Cerebellar nuclear complex (tissue), 1 donor: Measurements from ENCODE around the gene CWC27.

Experiments
- DNase-seq, 2 experiments: peaks; one replicate each; lab custom pipeline; 2025; lab: John Stamatoyannopoulos, UW

CWC27 gene

GRCh38 chr5:65037831-65038815, 269.4 kb downstream of the CWC27 start:
- no peak for DNase-seq

- no peak for DNase-seq
Observed at GRCh38 chr5:65041296-65042158, 272.8 kb downstream of the CWC27 start.

DNA sequence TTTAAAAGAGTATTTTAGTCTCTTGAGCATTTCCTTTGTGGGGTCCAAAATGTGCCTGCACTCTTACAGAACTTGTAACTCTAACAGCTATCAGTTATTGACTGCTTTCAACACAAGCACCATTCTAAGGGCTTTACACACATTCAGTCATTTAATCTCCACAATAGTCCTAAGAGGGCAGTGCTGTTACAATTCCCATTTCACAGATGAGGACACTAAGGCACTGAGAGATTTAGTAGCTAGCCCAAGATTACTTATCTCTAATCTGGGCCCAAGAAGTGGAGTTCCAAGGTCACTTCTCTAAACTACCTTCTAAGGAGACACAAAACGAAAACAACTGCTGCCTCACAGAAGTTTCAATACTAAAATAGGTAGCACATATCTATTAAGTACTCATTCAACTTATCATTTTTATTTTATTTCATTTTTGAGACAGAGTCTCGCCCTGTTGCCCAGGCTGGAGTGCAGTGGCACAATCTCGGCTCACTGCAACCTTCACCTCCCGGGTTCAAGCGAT, 275.2 kb downstream of the CWC27 start:
- no peak for DNase-seq

DNA sequence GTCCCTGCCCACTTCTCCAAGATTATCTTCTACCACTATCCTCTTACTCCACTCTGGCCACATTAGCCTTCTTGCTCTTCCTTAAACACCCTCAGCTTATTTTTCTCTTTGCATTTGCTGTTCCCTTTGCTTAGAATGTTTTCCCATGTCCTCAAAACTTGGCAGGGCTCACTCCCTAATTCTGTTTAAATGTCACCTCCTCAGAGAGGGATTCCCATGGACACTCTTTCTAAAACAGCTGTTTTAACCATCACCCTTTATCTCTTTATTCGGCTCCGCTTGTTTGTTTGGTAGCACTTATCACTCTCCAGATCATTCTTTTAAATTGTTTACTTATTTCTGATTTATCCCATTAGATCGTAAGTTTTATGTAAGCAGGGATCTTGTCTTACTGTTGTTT, 278.5 kb downstream of the CWC27 start:
- DNase-seq, result no peak

GRCh38 chr5:65047948-65048690, 279.4 kb downstream of the CWC27 start:
- DNase-seq, result no peak

DNA sequence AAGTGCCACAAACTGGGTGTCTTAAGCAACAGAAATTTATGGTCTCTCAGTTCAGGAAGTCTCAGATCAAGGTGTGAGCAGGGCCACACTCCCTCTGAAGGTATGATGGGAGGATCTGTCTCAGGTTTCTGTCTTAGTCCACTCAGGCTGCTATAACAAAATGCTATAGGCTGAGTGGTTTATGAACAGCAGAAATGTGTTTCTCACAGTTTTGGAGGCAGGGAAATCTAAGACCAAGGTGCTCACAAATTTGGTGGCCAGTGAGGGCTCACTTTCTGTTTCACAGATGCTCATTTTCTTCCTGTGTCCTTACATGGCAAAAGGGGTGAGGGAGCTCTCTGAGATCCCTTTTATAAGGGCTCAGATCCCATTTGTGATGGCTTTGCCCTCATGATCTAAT, 281.4 kb downstream of the CWC27 start:
- no peak for DNase-seq

DNA sequence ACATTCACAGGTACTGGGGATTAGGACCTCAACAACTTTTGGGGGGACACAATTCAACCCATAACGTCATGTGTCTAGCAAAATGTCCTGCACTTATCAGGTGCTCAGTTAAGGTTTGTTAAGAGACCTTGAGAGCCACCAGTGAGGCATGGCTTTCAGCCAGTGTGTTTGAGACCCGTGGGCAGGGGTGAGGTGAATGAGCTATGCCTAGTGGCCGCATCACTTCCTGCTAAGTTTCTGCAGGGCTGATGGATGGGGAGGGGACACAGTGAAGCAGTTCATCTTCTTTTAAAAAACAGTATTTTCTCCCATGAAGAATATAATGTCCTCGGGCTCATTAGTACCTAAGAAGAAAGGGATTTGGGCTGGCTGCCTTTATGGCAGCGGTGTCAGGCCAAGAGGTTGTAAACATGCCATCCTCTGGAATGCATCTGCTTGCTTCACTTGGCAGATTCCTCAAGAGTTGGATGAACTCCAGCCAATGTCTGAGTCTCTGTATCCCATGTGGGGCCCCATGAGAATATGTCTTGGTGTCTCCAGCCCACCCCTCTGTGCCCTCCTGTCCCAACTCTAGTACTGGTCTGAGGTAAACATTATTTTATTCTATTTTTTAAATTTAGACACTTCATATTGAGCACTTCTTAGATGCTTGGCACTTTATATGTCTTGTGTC, 282.2 kb downstream of the CWC27 start:
- no peak for DNase-seq

DNA sequence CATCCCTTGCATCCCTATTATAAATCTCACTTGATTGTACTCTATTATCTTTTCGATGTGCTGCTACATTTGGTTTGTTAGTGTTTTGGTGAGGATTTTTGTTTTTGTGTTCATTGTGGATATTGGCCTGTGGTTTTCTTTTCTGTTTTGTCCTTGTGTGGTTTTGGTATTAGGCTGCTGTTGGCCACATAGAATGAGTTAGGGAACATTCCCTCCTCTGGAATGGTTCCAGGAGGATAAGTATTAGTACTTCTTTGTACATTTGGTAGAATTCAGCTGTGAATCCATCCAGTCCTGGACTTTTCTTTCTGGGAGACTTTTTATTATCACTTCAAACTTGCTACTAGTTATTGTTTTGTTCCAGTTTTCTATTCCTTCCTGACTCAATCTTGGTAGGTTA, 287.2 kb downstream of the CWC27 start:
- DNase-seq, result no peak

- no peak for DNase-seq
Observed at GRCh38 chr5:65059681-65060598, 291.2 kb downstream of the CWC27 start.

DNA sequence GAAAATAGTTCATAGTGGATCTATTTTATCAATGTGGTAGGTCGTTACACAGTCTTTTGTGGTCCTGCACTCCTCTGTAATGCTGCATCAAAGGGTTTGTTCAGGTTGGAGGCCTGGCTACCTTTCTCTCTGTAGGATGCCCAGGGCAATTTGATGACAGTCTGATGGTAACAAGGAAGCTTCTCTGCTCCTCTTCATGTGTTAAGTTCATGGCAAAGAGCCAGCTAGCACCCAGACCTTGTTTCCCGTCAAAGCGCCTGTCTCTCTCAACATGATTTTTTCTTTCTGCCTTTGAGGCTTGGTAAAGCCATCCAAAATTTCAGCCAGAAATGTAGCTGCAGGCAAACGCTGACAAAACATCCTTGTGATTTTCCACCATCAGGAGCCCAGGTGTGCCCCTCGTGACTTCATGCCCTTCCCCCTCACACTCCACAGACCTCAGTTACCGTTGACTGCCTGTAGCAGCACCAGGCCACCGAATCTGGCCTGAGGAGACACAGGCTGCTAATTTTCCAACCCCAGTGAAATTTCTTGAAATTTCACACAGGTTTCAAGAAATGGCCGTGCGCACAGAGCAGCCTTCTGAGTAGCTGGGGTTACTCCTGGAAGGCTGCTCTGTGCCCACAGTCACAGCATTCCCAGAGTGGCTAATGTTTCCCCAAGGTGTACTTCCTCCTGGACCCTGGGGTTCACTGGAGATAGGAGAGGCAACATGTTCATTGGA, 292.7 kb downstream of the CWC27 start:
- DNase-seq, result no peak

GRCh38 chr5:65061974-65062353, 293.2 kb downstream of the CWC27 start:
- no peak for DNase-seq

DNA sequence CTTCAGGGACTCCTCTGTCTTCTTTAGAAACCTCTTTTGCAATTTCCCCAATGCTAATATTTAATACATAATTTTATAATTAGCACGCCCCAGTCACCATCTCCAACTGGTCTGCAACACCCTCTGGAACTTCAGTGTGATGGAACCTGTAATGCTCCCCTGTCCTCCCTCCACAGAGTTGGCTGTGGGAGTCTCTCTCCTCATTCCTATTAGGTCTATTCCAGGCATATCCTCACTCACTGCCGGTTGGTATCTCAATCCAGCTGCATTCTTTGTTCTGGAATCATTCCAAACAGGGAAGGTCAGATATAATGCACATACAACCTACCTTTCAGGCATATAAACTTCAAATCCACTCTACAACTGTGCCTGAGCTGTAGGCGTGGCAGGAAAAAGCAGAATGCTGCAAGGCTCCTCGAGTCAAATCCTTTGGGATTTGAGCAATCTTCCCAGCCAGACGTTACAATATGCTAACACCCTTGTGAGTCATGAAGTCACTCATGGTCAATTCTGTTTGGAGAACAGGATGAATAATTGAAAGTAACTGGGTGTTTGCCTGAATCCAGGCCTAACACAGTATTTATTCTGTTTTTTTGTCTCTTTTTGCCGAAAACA, 293.8 kb downstream of the CWC27 start:
- no peak for DNase-seq

- no peak for DNase-seq
Observed at GRCh38 chr5:65065001-65065511, 296.3 kb downstream of the CWC27 start.

DNA sequence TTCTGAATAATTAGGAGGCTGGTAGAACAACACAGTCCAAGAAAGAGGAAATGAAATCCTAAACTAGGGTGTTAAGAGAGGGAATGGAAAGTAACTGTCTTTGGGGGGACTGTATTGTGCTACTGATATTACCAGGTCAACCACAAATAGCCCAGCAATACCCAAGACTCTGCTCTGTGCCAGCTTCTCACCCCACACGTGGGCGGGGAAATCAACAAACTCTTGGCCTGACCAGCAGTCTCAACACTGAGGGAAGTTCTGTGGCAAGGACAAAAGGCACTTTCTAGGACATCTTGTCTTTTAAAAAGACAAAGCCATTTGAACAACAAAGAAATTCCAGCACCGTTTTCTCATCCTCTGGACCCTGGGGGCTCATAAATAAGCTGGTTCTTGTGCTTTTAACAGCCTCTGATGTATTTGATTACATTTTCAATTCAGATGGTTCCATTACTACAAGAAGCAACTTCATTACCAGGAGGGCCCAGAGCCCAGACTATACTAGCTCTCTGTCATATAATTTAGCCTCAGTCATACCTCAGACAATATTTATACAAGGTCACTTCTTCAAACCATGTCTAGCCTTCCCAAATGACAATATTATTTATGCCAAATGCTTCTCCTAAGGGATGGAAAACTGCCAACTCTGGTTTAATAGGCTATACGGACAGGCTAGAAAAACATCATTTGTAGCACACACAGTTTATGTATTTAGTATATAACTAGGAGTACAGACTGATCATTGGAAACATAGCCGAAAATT, 297.8 kb downstream of the CWC27 start:
- no peak for DNase-seq

DNA sequence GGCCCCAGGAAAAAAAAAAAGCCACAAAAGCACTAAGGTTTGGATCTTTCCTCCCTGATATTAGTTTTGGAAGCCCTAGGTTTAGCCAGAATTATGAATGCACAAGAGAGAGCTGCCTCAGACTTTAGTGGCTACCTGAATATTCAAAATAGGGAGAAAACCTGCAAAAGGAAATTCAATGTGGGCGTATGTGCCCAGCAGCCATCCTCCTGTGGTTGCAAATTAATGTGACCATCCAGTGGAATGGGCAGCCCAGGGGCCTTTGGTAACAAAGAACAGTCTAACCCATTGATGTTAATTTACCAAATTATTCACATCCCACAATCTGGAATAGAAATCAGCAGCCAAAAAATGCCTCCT, 298.4 kb downstream of the CWC27 start:
- no peak for DNase-seq
